CD1c-positive myeloid dendritic cell (primary cell): ENCODE results near the gene STRIP1.
A peak's percentile ranks its signal among the peaks of the same experiment; 100 is the strongest.
"Not testable (repeated sequence)": the region's sequence is repeated elsewhere in the genome, so short reads cannot be mapped to it uniquely, and the experiment has no call there.

Experiments used
- DNase-seq: peaks from one replicate; pipeline ENCODE4 v3.0.0-alpha.2; 2016; ENCODE audit errors: extremely low spot score

STRIP1 gene

GRCh38 chr1:110068646-110069403 lies 34.4 kb downstream of the STRIP1 start:
- peak; percentile 25 for DNase-seq

GRCh38 chr1:110069404-110070281 lies 35.2 kb downstream of the STRIP1 start:
- DNase-seq = no peak

GRCh38 chr1:110070282-110070669 lies 35.9 kb downstream of the STRIP1 start:
- DNase-seq = no peak

GRCh38 chr1:110070671-110071242 lies 36.3 kb downstream of the STRIP1 start, which contains the start of gene ALX3:
ALX3 (minus strand) TSS chr1:110070672; CDS start chr1:110070612, 60 bp downstream.
- no peak for DNase-seq

GRCh38 chr1:110074166-110074565 lies 39.7 kb downstream of the STRIP1 start:
- DNase-seq = no peak

- DNase-seq = no peak
Measured at GRCh38 chr1:110076789-110077500, 42.5 kb downstream of the STRIP1 start.

- DNase-seq = not testable (repeated sequence)
Measured at GRCh38 chr1:110079995-110080394, 45.6 kb downstream of the STRIP1 start.

- DNase-seq = no peak
Measured at GRCh38 chr1:110081061-110081460, 46.6 kb downstream of the STRIP1 start.

- no peak for DNase-seq
Measured at GRCh38 chr1:110082477-110082876, 48.1 kb downstream of the STRIP1 start.

- peak; percentile 38 for DNase-seq
Measured at GRCh38 chr1:110083061-110083865, 48.8 kb downstream of the STRIP1 start.

- DNase-seq = peak; percentile 16
Measured at GRCh38 chr1:110083866-110084226, 49.4 kb downstream of the STRIP1 start.

- DNase-seq = peak; percentile 87
Measured at GRCh38 chr1:110084227-110085078, 50.0 kb downstream of the STRIP1 start.

GRCh38 chr1:110085671-110086070 lies 51.2 kb downstream of the STRIP1 start:
- no peak for DNase-seq

GRCh38 chr1:110086961-110087360 lies 52.5 kb downstream of the STRIP1 start:
- DNase-seq = no peak

- DNase-seq = peak; percentile 69
Measured at GRCh38 chr1:110087812-110088738, 53.7 kb downstream of the STRIP1 start.

- no peak for DNase-seq
Measured at GRCh38 chr1:110088739-110089316, 54.4 kb downstream of the STRIP1 start.

GRCh38 chr1:110089561-110090275 lies 55.3 kb downstream of the STRIP1 start:
- no peak for DNase-seq

GRCh38 chr1:110091381-110091780 lies 57.0 kb downstream of the STRIP1 start:
- DNase-seq = no peak
